K562 treated with DMSO at 1 percent for 12 hours (cell line): Measurements from ENCODE around the gene CDC42EP3. TPM values are rescaled to one million over a fixed set of nuclear protein-coding genes. Genes with fewer than 3 reads are reported as not detected.

ENCODE experiments used
- total RNA-seq: library from RNA; unstranded; fragments of 300-600 nt; gene quantifications from 2 replicates; pipeline ENCODE4 v1.2.3, GENCODE V29; 2022; ENCODE audit not compliant: insufficient read depth

The CDC42EP3 gene
- 0.82 and 8.1 TPM in 2 replicates for total RNA-seq

GRCh38 chr2:37671009-37671815 is at the start of gene CDC42EP3:
Gene CDC42EP3 (minus strand): TSS chr2:37671642. CDS start chr2:37646587, 25,055 bp downstream.

